ENCODE measurements around the gene ZNF70. TPM values are rescaled to one million over a fixed set of nuclear protein-coding genes. Genes with fewer than 3 reads are reported as not detected.

Gene ZNF70
- total and polyA plus RNA-seq, 2 of the 13 experiments (the other 11 are each of a cell fraction or from before 2014, with no cell fraction given): 0.62 to 3.6 TPM

- TF ChIP-seq ZNF609 (CRISPR knock-in tag; IDR thresholded peaks at IDR 0.05; ENCODE audit: borderline replicate concordance) (no peak; the same call in 1 of the 2 replicates), HIVEP1 (CRISPR knock-in tag; IDR thresholded peaks at IDR 0.05) (peak; percentile 82), PAX8 (CRISPR knock-in tag; IDR thresholded peaks at IDR 0.05; ENCODE audit: borderline replicate concordance) (no peak), WIZ (CRISPR knock-in tag; IDR thresholded peaks at IDR 0.05) (0 out of 2 replicates have a peak, but pooled peaks have one; percentile 33), ISL2 (CRISPR knock-in tag; IDR thresholded peaks at IDR 0.05) (peak; percentile 54; the same call in 1 of the 2 replicates), ELF4 (CRISPR knock-in tag; IDR thresholded peaks at IDR 0.05; ENCODE audit: borderline replicate concordance) (no peak), YEATS2 (CRISPR knock-in tag; IDR thresholded peaks at IDR 0.05; ENCODE audit: borderline replicate concordance) (no peak), MXD1 (CRISPR knock-in tag; IDR thresholded peaks at IDR 0.05) (peak; percentile 80), ZNF367 (CRISPR knock-in tag; IDR thresholded peaks at IDR 0.05; ENCODE audit: borderline replicate concordance) (no peak; the same call in 1 of the 2 replicates), ZNF235 (CRISPR knock-in tag; IDR thresholded peaks at IDR 0.05; ENCODE audit: borderline replicate concordance) (0 out of 2 replicates have a peak, but pooled peaks have one; percentile 66), MAZ (IDR thresholded peaks at IDR 0.05; ENCODE audit: borderline replicate concordance, low read depth, low read length) (0 out of 2 replicates have a peak, but pooled peaks have one; percentile 31), MAZ (CRISPR knock-in tag; IDR thresholded peaks at IDR 0.05; ENCODE audit: low read depth) (peak; percentile 59; the same call in 1 of the 2 replicates), SYNCRIP (IDR thresholded peaks at IDR 0.05; ENCODE audit: insufficient read depth, low read depth, low read length) (no peak), CEBPZ (IDR thresholded peaks at IDR 0.05; ENCODE audit: low read length) (no peak), XBP1 (CRISPR knock-in tag; IDR thresholded peaks at IDR 0.05) (no peak), DNMT3B (CRISPR knock-in tag; conservative IDR thresholded peaks at IDR 0.05) (no peak), ZNF768 (CRISPR knock-in tag; IDR thresholded peaks at IDR 0.05) (no peak), ZNF280B (CRISPR knock-in tag; IDR thresholded peaks at IDR 0.05; ENCODE audit: borderline replicate concordance) (no peak)
Measured at GRCh38 chr22:23786752-23787599, 36.1 kb upstream of the ZNF70 start, which contains the start of gene SMARCB1 (continued).
